ENCODE results near the gene ARHGAP6.

DNA sequence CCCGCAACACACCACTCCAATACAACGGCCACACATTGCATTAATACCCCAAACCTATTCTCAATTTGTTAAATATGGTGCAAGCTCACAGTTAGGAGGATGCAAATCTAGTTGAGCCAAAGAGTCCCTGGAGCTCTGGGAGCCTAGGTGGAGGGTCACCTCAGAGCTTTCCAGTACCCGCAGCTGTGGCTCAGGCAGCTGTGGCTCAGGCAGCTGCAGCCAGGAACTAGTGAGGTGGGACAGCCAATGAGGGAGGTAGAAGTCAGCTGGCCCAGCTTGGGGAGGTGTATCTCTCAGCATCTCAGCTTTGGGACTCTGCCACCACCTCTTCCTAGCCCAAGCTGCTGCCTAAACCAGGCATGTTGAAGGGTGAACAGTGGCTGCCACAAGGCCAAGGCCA, 36.7 kb upstream of the ARHGAP6 start:
- TF ChIP-seq, protein P1, sequence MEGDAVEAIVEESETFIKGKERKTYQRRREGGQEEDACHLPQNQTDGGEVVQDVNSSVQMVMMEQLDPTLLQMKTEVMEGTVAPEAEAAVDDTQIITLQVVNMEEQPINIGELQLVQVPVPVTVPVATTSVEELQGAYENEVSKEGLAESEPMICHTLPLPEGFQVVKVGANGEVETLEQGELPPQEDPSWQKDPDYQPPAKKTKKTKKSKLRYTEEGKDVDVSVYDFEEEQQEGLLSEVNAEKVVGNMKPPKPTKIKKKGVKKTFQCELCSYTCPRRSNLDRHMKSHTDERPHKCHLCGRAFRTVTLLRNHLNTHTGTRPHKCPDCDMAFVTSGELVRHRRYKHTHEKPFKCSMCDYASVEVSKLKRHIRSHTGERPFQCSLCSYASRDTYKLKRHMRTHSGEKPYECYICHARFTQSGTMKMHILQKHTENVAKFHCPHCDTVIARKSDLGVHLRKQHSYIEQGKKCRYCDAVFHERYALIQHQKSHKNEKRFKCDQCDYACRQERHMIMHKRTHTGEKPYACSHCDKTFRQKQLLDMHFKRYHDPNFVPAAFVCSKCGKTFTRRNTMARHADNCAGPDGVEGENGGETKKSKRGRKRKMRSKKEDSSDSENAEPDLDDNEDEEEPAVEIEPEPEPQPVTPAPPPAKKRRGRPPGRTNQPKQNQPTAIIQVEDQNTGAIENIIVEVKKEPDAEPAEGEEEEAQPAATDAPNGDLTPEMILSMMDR (IDR thresholded peaks at IDR 0.05; ENCODE audit: low read length), result no peak
- TF ChIP-seq EZH2 (optimal IDR thresholded peaks at IDR 0.05; ENCODE audit: low read depth, low read length), result no peak
